Fibroblast of upper back skin (primary cell): ENCODE results near the gene LINGO3.
"Not testable (repeated sequence)": the region's sequence is repeated elsewhere in the genome, so short reads cannot be mapped to it uniquely, and the experiment has no call there.

ENCODE experiments used
- DNase-seq: peaks from one replicate; pipeline ENCODE4 v3.0.0-alpha.2; 2013

The LINGO3 gene

GRCh38 chr19:2308114-2308556 is at the start of gene LINGO3:
LINGO3 (minus strand) TSS chr19:2308154; CDS start chr19:2291776, 16,378 bp downstream.
- no peak for DNase-seq

- DNase-seq: no peak
These were observed 48.2 kb upstream of the LINGO3 start for GRCh38 chr19:2356036-2356646.

- peak; percentile 35 for DNase-seq
These were observed 47.4 kb upstream of the LINGO3 start for GRCh38 chr19:2355168-2356035.

GRCh38 chr19:2354670-2355069 is 46.7 kb upstream of the LINGO3 start:
- no peak for DNase-seq

- no peak for DNase-seq
These were observed 46.1 kb upstream of the LINGO3 start for GRCh38 chr19:2353887-2354592.

- no peak for DNase-seq
These were observed 45.4 kb upstream of the LINGO3 start for GRCh38 chr19:2353159-2353886.

GRCh38 chr19:2352121-2352520 is 44.2 kb upstream of the LINGO3 start:
- no peak for DNase-seq

GRCh38 chr19:2351591-2351990 is 43.6 kb upstream of the LINGO3 start:
- no peak for DNase-seq

- DNase-seq: no peak
These were observed 42.7 kb upstream of the LINGO3 start for GRCh38 chr19:2350656-2351055.

GRCh38 chr19:2349818-2350217 is 41.9 kb upstream of the LINGO3 start:
- not testable (repeated sequence) for DNase-seq

- no peak for DNase-seq
These were observed 38.1 kb upstream of the LINGO3 start for GRCh38 chr19:2345794-2346663.

- DNase-seq: no peak
These were observed 37.1 kb upstream of the LINGO3 start for GRCh38 chr19:2345076-2345475.

- no peak for DNase-seq
These were observed 36.5 kb upstream of the LINGO3 start for GRCh38 chr19:2344381-2344870.

GRCh38 chr19:2343289-2343982 is 35.5 kb upstream of the LINGO3 start:
- DNase-seq: no peak

- no peak for DNase-seq
These were observed 34.8 kb upstream of the LINGO3 start for GRCh38 chr19:2342656-2343288.

GRCh38 chr19:2341982-2342381 is 34.0 kb upstream of the LINGO3 start:
- no peak for DNase-seq

GRCh38 chr19:2341244-2341751 is 33.3 kb upstream of the LINGO3 start:
- DNase-seq: no peak

GRCh38 chr19:2340496-2341243 is 32.7 kb upstream of the LINGO3 start:
- no peak for DNase-seq

GRCh38 chr19:2339644-2340310 is 31.8 kb upstream of the LINGO3 start:
- no peak for DNase-seq
